IPS DF 6.9 (cell line): ENCODE measurements around the gene ZNF280A.
A peak's percentile ranks its signal among the peaks of the same experiment; 100 is the strongest.
"Not testable (repeated sequence)": the region's sequence is repeated elsewhere in the genome, so short reads cannot be mapped to it uniquely, and the experiment has no call there.

ENCODE experiments used
- DNase-seq: peaks from one replicate; pipeline ENCODE4 v3.0.0-alpha.2; 2013; ENCODE audit warnings: low read depth, low spot score
- H3K27ac ChIP-seq: one replicate; pipeline ENCODE4 v1.5.1; 2013; ENCODE audit warnings: low read length, control low read depth
- H3K27me3 ChIP-seq: 2 replicates; pipeline ENCODE4 v1.6.1; 2013; ENCODE audit warnings: mild to moderate bottlenecking, low read length; ENCODE audit not compliant: control insufficient read depth, insufficient read depth
- H3K36me3 ChIP-seq: 2 replicates; pipeline ENCODE4 v1.6.1; 2013; ENCODE audit warnings: low read length; ENCODE audit not compliant: control insufficient read depth, insufficient read depth
- H3K4me1 ChIP-seq: 2 replicates; pipeline ENCODE4 v1.6.1; 2013; ENCODE audit warnings: low read length; ENCODE audit not compliant: control insufficient read depth, insufficient read depth
- H3K4me3 ChIP-seq: 2 replicates; pipeline ENCODE4 v1.5.1; 2013; ENCODE audit warnings: mild to moderate bottlenecking, low read length
- H3K9me3 ChIP-seq: 2 replicates; pipeline ENCODE4 v1.6.1; 2013; ENCODE audit warnings: low read length, inconsistent platforms; ENCODE audit not compliant: control insufficient read depth, insufficient read depth
- WGBS: extraction: QIAGEN DNeasy Blood & Tissue Kit; methylation state at CpG from one replicate; pipeline ENCODE4 v1.1.7; 2013; ENCODE audit warnings: mixed read lengths, missing lambda C conversion rate; ENCODE audit not compliant: insufficient read length, insufficient coverage; 5-methylcytosine and 5-hydroxymethylcytosine counted together

ZNF280A gene

GRCh38 chr22:22512951-22513350 lies 7.1 kb downstream of the ZNF280A start:
- Histone ChIP-seq H3K36me3 (no peaks in the 10 kb centered on the region), H3K4me1 (no peaks in the 10 kb centered on the region), H3K9me3 (no peaks in the 10 kb centered on the region; the same call in 1 of the 2 replicates), H3K4me3 (no peak overlapping the region), H3K27ac (no peak overlapping the region), H3K27me3 (peaks cover 3% of the 10 kb centered on the region; the same call in 1 of the 2 replicates)
- DNase-seq = no peak
- WGBS = no CpG with 5 or more reads among the region's 5 CpGs

GRCh38 chr22:22510833-22511232 lies 9.2 kb downstream of the ZNF280A start:
- H3K9me3 ChIP-seq, DNase-seq, H3K36me3 ChIP-seq, H3K27me3 ChIP-seq, H3K4me1 ChIP-seq, H3K27ac ChIP-seq, H3K4me3 ChIP-seq: not testable (repeated sequence)
- WGBS = no CpG with 5 or more reads among the region's 7 CpGs

GRCh38 chr22:22509912-22510311 lies 10.2 kb downstream of the ZNF280A start:
- H3K4me3 ChIP-seq, H3K4me1 ChIP-seq, H3K9me3 ChIP-seq, H3K27ac ChIP-seq, H3K27me3 ChIP-seq, DNase-seq, H3K36me3 ChIP-seq: not testable (repeated sequence)
- WGBS = no CpG with 5 or more reads among the region's 6 CpGs

GRCh38 chr22:22508274-22509176 lies 11.5 kb downstream of the ZNF280A start, which contains the start of gene ZNF280B:
Gene ZNF280B, minus strand, starts transcription at chr22:22508742. Its CDS starts 19,344 bp downstream, at chr22:22489398.
- Histone ChIP-seq H3K36me3 (no peaks in the 10 kb centered on the region), H3K27me3 (no peaks in the 10 kb centered on the region), H3K27ac (no peak within 1 kb of the TSS), H3K4me1 (no peaks in the 10 kb centered on the region), H3K9me3 (no peaks in the 10 kb centered on the region; the same call in 1 of the 2 replicates), H3K4me3 (peak within 1 kb of the TSS; percentile 71; the same call in 1 of the 2 replicates)
- DNase-seq = peak; percentile 73
- WGBS = no CpG with 5 or more reads among the region's 72 CpGs

GRCh38 chr22:22507743-22508273 lies 12.3 kb downstream of the ZNF280A start:
- no peak for DNase-seq
- H3K36me3 ChIP-seq = no peaks in the 10 kb centered on the region
- H3K27me3 ChIP-seq = no peaks in the 10 kb centered on the region
- H3K4me3 ChIP-seq = peak overlapping the region; percentile 71; the same call in 1 of the 2 replicates
- no peaks in the 10 kb centered on the region; the same call in 1 of the 2 replicates for H3K9me3 ChIP-seq
- no peak overlapping the region for H3K27ac ChIP-seq
- no CpG with 5 or more reads among the region's 13 CpGs for WGBS
- no peaks in the 10 kb centered on the region for H3K4me1 ChIP-seq

GRCh38 chr22:22506736-22507135 lies 13.3 kb downstream of the ZNF280A start:
- Histone ChIP-seq H3K9me3 (no peaks in the 10 kb centered on the region), H3K36me3 (no peaks in the 10 kb centered on the region), H3K27ac (no peak overlapping the region), H3K4me3 (no peak overlapping the region), H3K4me1 (no peaks in the 10 kb centered on the region), H3K27me3 (no peaks in the 10 kb centered on the region)
- WGBS = no CpG with 5 or more reads among the region's 1 CpG
- no peak for DNase-seq

- no peaks in the 10 kb centered on the region for H3K4me1 ChIP-seq
- WGBS = no CpG with 5 or more reads among the region's 2 CpGs
- H3K36me3 ChIP-seq = no peaks in the 10 kb centered on the region
- H3K4me3 ChIP-seq = no peak overlapping the region
- DNase-seq = no peak
- no peak overlapping the region for H3K27ac ChIP-seq
- H3K27me3 ChIP-seq = no peaks in the 10 kb centered on the region
- H3K9me3 ChIP-seq = no peaks in the 10 kb centered on the region
These were observed 21.8 kb downstream of the ZNF280A start for GRCh38 chr22:22498267-22498666.

GRCh38 chr22:22491589-22491988 lies 28.5 kb downstream of the ZNF280A start:
- H3K4me1 ChIP-seq, DNase-seq: not testable (repeated sequence)

GRCh38 chr22:22488736-22489135 lies 31.3 kb downstream of the ZNF280A start:
- Histone ChIP-seq H3K9me3 (no peaks in the 10 kb centered on the region), H3K27me3 (no peaks in the 10 kb centered on the region), H3K36me3 (no peaks in the 10 kb centered on the region), H3K4me1 (no peaks in the 10 kb centered on the region), H3K4me3 (no peak overlapping the region), H3K27ac (no peak overlapping the region)
- no peak for DNase-seq
- no CpG with 5 or more reads among the region's 5 CpGs for WGBS

More at GRCh38 chr22:22491589-22491988, 28.5 kb downstream of the ZNF280A start:
- not testable (repeated sequence) for H3K27ac ChIP-seq, H3K27me3 ChIP-seq, H3K9me3 ChIP-seq, H3K4me3 ChIP-seq, H3K36me3 ChIP-seq
- WGBS = no CpG with 5 or more reads among the region's 3 CpGs

- Histone ChIP-seq H3K4me3 (no peak overlapping the region), H3K36me3 (no peaks in the 10 kb centered on the region), H3K27me3 (no peaks in the 10 kb centered on the region), H3K4me1 (no peaks in the 10 kb centered on the region), H3K27ac (no peak overlapping the region), H3K9me3 (no peaks in the 10 kb centered on the region)
- DNase-seq = no peak
- WGBS = no CpG with 5 or more reads among the region's 12 CpGs
These were observed 32.0 kb downstream of the ZNF280A start for GRCh38 chr22:22487869-22488597.
